Calu3 (cell line): ENCODE results near the gene SIM2. TPM values are rescaled to one million over a fixed set of nuclear protein-coding genes. Genes with fewer than 3 reads are reported as not detected.

Experiments
- BruUV-seq: library from RNA; stranded (reverse); fragments of 400-500 nt; replicated peaks from 2 replicates; lab custom pipeline; 2021; lab: Mats Ljungman, UMichigan
- CTCF ChIA-PET: fragments of 300-600 bp; sonication (Branson Sonifier 250); formaldehyde crosslinking; loops from one replicate; lab custom pipeline; 2022; ENCODE audit warnings: antibody characterized with exemption; lab: Charles Lee
- DNase-seq: peaks from one replicate; pipeline ENCODE4 v3.0.0; 2022
- H3K27ac Mint-ChIP-seq: one replicate; pipeline ENCODE4 v1.8.0; 2022; ENCODE audit warnings: mixed read lengths; ENCODE audit not compliant: unreplicated experiment
- H3K27me3 Mint-ChIP-seq: one replicate; pipeline ENCODE4 v1.8.0; 2022; ENCODE audit warnings: mixed read lengths; ENCODE audit not compliant: unreplicated experiment
- H3K36me3 Mint-ChIP-seq: one replicate; pipeline ENCODE4 v1.8.0; 2022; ENCODE audit warnings: mild to moderate bottlenecking, moderate library complexity, mixed read lengths; ENCODE audit not compliant: insufficient read depth, unreplicated experiment
- H3K4me1 Mint-ChIP-seq: one replicate; pipeline ENCODE4 v1.8.0; 2022; ENCODE audit warnings: mild to moderate bottlenecking, low read depth, mixed read lengths; ENCODE audit not compliant: unreplicated experiment
- H3K4me3 Mint-ChIP-seq: one replicate; pipeline ENCODE4 v1.8.0; 2022; ENCODE audit warnings: mild to moderate bottlenecking, low read depth, moderate library complexity, mixed read lengths; ENCODE audit not compliant: unreplicated experiment
- H3K9me3 Mint-ChIP-seq: one replicate; pipeline ENCODE4 v1.8.0; 2022; ENCODE audit warnings: low read depth, mixed read lengths; ENCODE audit not compliant: unreplicated experiment
- CTCF ChIP-seq: fragments of 200-600 bp; IDR thresholded peaks from one replicate; pipeline ENCODE4 v1.8.0; 2022; ENCODE audit warnings: antibody characterized with exemption; ENCODE audit not compliant: unreplicated experiment
- intact Hi-C: fragments of 100-400 bp; cut with micrococcal nuclease; formaldehyde crosslinking; loops from one replicate; pipeline ENCODE4 v1.10.0; 2022; ENCODE audit not compliant: unreplicated experiment
- total RNA-seq: library from RNA; stranded (reverse); gene quantifications from 2 replicates; pipeline ENCODE4 v1.2.3, GENCODE V29; 2022

Gene SIM2
- total RNA-seq, 1 experiment from 2014 or later = 15.4 TPM

- DNase-seq = no peak
- no peak for TF ChIP-seq CTCF
- Mint-ChIP-seq H3K9me3 (no peaks in the 10 kb centered on the region), H3K27me3 (no peaks in the 10 kb centered on the region), H3K4me3 (no peak overlapping the region), H3K36me3 (peaks cover 9% of the 10 kb centered on the region), H3K4me1 (no peaks in the 10 kb centered on the region), H3K27ac (no peak overlapping the region)
- no TSS peak for BruUV-seq
- CTCF ChIA-PET = no interaction called here
- intact Hi-C loops = no loop called here
These were observed 34.9 kb downstream of the SIM2 start for GRCh38 chr21:36733857-36734256.

GRCh38 chr21:36734367-36735200 lies 35.7 kb downstream of the SIM2 start:
- TF ChIP-seq CTCF = no peak
- CTCF ChIA-PET = no interaction called here
- Mint-ChIP-seq H3K36me3 (peaks cover 9% of the 10 kb centered on the region), H3K4me3 (no peak overlapping the region), H3K4me1 (no peaks in the 10 kb centered on the region), H3K27ac (no peak overlapping the region), H3K9me3 (no peaks in the 10 kb centered on the region), H3K27me3 (no peaks in the 10 kb centered on the region)
- no TSS peak for BruUV-seq
- intact Hi-C loops = no loop called here
- DNase-seq = no peak

- Mint-ChIP-seq H3K36me3 (peaks cover 9% of the 10 kb centered on the region), H3K4me1 (no peaks in the 10 kb centered on the region), H3K4me3 (no peak overlapping the region), H3K27me3 (no peaks in the 10 kb centered on the region), H3K27ac (no peak overlapping the region), H3K9me3 (no peaks in the 10 kb centered on the region)
- BruUV-seq = no TSS peak
- CTCF ChIA-PET = no interaction called here
- intact Hi-C loops = no loop called here
- no peak for TF ChIP-seq CTCF
- no peak for DNase-seq
These were observed 36.2 kb downstream of the SIM2 start for GRCh38 chr21:36735201-36735515.

- no TSS peak for BruUV-seq
- no peak for DNase-seq
- H3K27me3 Mint-ChIP-seq = no peaks in the 10 kb centered on the region
- no peak overlapping the region for H3K27ac Mint-ChIP-seq
- no peak for TF ChIP-seq CTCF
- intact Hi-C loops = no loop called here
- CTCF ChIA-PET = no interaction called here
- no peak overlapping the region for H3K4me3 Mint-ChIP-seq
- H3K36me3 Mint-ChIP-seq = peaks cover 9% of the 10 kb centered on the region
- no peaks in the 10 kb centered on the region for H3K9me3 Mint-ChIP-seq
- no peaks in the 10 kb centered on the region for H3K4me1 Mint-ChIP-seq
These were observed 36.9 kb downstream of the SIM2 start for GRCh38 chr21:36735724-36736320.
